Measurements from ENCODE around the gene ACR.

The ACR gene

GRCh38 chr22:50730941-50731661 lies 6.9 kb upstream of the ACR start:
- peaks cover 4 to 18% (median 11%) of the 10 kb centered on the region in 5 donors for H3K27me3 ChIP-seq (ENCODE audit: control insufficient read depth in 5 of 5, insufficient read depth in 4 of 5, low read length in 5 of 5)
- H3K9me3 ChIP-seq (ENCODE audit: control insufficient read depth in 5 of 5, low read length in 5 of 5) = no peaks in the 10 kb centered on the region
- H3K27ac ChIP-seq (ENCODE audit: low read depth, low read length) = no peak overlapping the region
- H3K9ac ChIP-seq (ENCODE audit: low read length in 5 of 5) = no peak overlapping the region
- H3K36me3 ChIP-seq (ENCODE audit: control insufficient read depth in 5 of 5, insufficient read depth in 5 of 5, low read length in 5 of 5) = peaks cover 0 to 35% (median 23%) of the 10 kb centered on the region in 5 donors
- no peak overlapping the region for H3K4me3 ChIP-seq (ENCODE audit: low read depth in 1 of 5, low read length in 5 of 5)
- peaks cover 0 to 50% (median 11%) of the 10 kb centered on the region in 5 donors for H3K4me1 ChIP-seq (ENCODE audit: control insufficient read depth in 5 of 5, insufficient read depth in 5 of 5, low read length in 5 of 5)

- no peak overlapping the region for H3K4me3 ChIP-seq (ENCODE audit: low read depth in 1 of 5, low read length in 5 of 5)
- H3K4me1 ChIP-seq (ENCODE audit: control insufficient read depth in 5 of 5, insufficient read depth in 5 of 5, low read length in 5 of 5) = peaks cover 0 to 40% (median 11%) of the 10 kb centered on the region in 5 donors
- peaks cover 0 to 26% (median 16%) of the 10 kb centered on the region in 5 donors for H3K36me3 ChIP-seq (ENCODE audit: control insufficient read depth in 5 of 5, insufficient read depth in 5 of 5, low read length in 5 of 5)
- peaks cover 4 to 18% (median 11%) of the 10 kb centered on the region in 5 donors for H3K27me3 ChIP-seq (ENCODE audit: control insufficient read depth in 5 of 5, insufficient read depth in 4 of 5, low read length in 5 of 5)
- no peak overlapping the region for H3K9ac ChIP-seq (ENCODE audit: low read length in 5 of 5)
- H3K9me3 ChIP-seq (ENCODE audit: control insufficient read depth in 5 of 5, low read length in 5 of 5) = no peaks in the 10 kb centered on the region
- H3K27ac ChIP-seq (ENCODE audit: low read depth, low read length) = no peak overlapping the region
Measured at GRCh38 chr22:50731811-50732624, 6.0 kb upstream of the ACR start.

GRCh38 chr22:50732681-50733080 lies 5.3 kb upstream of the ACR start:
- H3K36me3 ChIP-seq (ENCODE audit: control insufficient read depth in 5 of 5, insufficient read depth in 5 of 5, low read length in 5 of 5) = peaks cover 0 to 22% (median 15%) of the 10 kb centered on the region in 5 donors
- H3K4me3 ChIP-seq (ENCODE audit: low read depth in 1 of 5, low read length in 5 of 5) = no peak overlapping the region
- no peaks in the 10 kb centered on the region for H3K9me3 ChIP-seq (ENCODE audit: control insufficient read depth in 5 of 5, low read length in 5 of 5)
- peaks cover 4 to 18% (median 11%) of the 10 kb centered on the region in 5 donors for H3K27me3 ChIP-seq (ENCODE audit: control insufficient read depth in 5 of 5, insufficient read depth in 4 of 5, low read length in 5 of 5)
- no peak overlapping the region for H3K9ac ChIP-seq (ENCODE audit: low read length in 5 of 5)
- H3K4me1 ChIP-seq (ENCODE audit: control insufficient read depth in 5 of 5, insufficient read depth in 5 of 5, low read length in 5 of 5) = peaks cover 0 to 35% (median 11%) of the 10 kb centered on the region in 5 donors
- H3K27ac ChIP-seq (ENCODE audit: low read depth, low read length) = no peak overlapping the region

GRCh38 chr22:50733521-50734342 lies 4.3 kb upstream of the ACR start:
- Histone ChIP-seq H3K27me3 (ENCODE audit: control insufficient read depth in 5 of 5, insufficient read depth in 4 of 5, low read length in 5 of 5) (peaks cover 4 to 19% (median 11%) of the 10 kb centered on the region in 5 donors), H3K9ac (ENCODE audit: low read length in 5 of 5) (no peak overlapping the region)

GRCh38 chr22:50734343-50734771 lies 3.6 kb upstream of the ACR start:
- no peak overlapping the region for H3K9ac ChIP-seq (ENCODE audit: low read length in 5 of 5)
- H3K36me3 ChIP-seq (ENCODE audit: control insufficient read depth in 5 of 5, insufficient read depth in 5 of 5, low read length in 5 of 5) = peaks cover 0 to 8% (median 6%) of the 10 kb centered on the region in 5 donors
- no peaks in the 10 kb centered on the region for H3K9me3 ChIP-seq (ENCODE audit: control insufficient read depth in 5 of 5, low read length in 5 of 5)
- H3K4me1 ChIP-seq (ENCODE audit: control insufficient read depth in 5 of 5, insufficient read depth in 5 of 5, low read length in 5 of 5) = peaks cover 0 to 22% (median 11%) of the 10 kb centered on the region in 5 donors
- H3K27me3 ChIP-seq (ENCODE audit: control insufficient read depth in 5 of 5, insufficient read depth in 4 of 5, low read length in 5 of 5) = peaks cover 4 to 19% (median 13%) of the 10 kb centered on the region in 5 donors
- no peak overlapping the region for H3K4me3 ChIP-seq (ENCODE audit: low read depth in 1 of 5, low read length in 5 of 5)
- no peak overlapping the region for H3K27ac ChIP-seq (ENCODE audit: low read depth, low read length)

More at GRCh38 chr22:50733521-50734342, 4.3 kb upstream of the ACR start:
- Histone ChIP-seq H3K27ac (ENCODE audit: low read depth, low read length) (no peak overlapping the region), H3K36me3 (ENCODE audit: control insufficient read depth in 5 of 5, insufficient read depth in 5 of 5, low read length in 5 of 5) (peaks cover 0 to 12% (median 9%) of the 10 kb centered on the region in 5 donors), H3K4me3 (ENCODE audit: low read depth in 1 of 5, low read length in 5 of 5) (no peak overlapping the region), H3K4me1 (ENCODE audit: control insufficient read depth in 5 of 5, insufficient read depth in 5 of 5, low read length in 5 of 5) (peaks cover 0 to 26% (median 11%) of the 10 kb centered on the region in 5 donors), H3K9me3 (ENCODE audit: control insufficient read depth in 5 of 5, low read length in 5 of 5) (no peaks in the 10 kb centered on the region)

- Histone ChIP-seq H3K27ac (ENCODE audit: low read depth, low read length) (no peak overlapping the region), H3K36me3 (ENCODE audit: control insufficient read depth in 5 of 5, insufficient read depth in 5 of 5, low read length in 5 of 5) (peaks cover 0 to under 1% (median 0%) of the 10 kb centered on the region in 5 donors), H3K27me3 (ENCODE audit: control insufficient read depth in 5 of 5, insufficient read depth in 4 of 5, low read length in 5 of 5) (peaks cover 0 to 19% (median 12%) of the 10 kb centered on the region in 5 donors), H3K4me1 (ENCODE audit: control insufficient read depth in 5 of 5, insufficient read depth in 5 of 5, low read length in 5 of 5) (peaks cover 0 to 14% (median 7%) of the 10 kb centered on the region in 5 donors), H3K9me3 (ENCODE audit: control insufficient read depth in 5 of 5, low read length in 5 of 5) (no peaks in the 10 kb centered on the region), H3K9ac (ENCODE audit: low read length in 5 of 5) (peak overlapping the region in 1 of 5 donors; percentile 14), H3K4me3 (ENCODE audit: low read depth in 1 of 5, low read length in 5 of 5) (no peak overlapping the region)
Measured at GRCh38 chr22:50734986-50735738, 2.8 kb upstream of the ACR start.

GRCh38 chr22:50735739-50736030 lies 2.3 kb upstream of the ACR start:
- Histone ChIP-seq H3K4me1 (ENCODE audit: control insufficient read depth in 5 of 5, insufficient read depth in 5 of 5, low read length in 5 of 5) (peaks cover 0 to 13% (median 7%) of the 10 kb centered on the region in 5 donors), H3K9me3 (ENCODE audit: control insufficient read depth in 5 of 5, low read length in 5 of 5) (no peaks in the 10 kb centered on the region), H3K27me3 (ENCODE audit: control insufficient read depth in 5 of 5, insufficient read depth in 4 of 5, low read length in 5 of 5) (peaks cover 0 to 19% (median 9%) of the 10 kb centered on the region in 5 donors), H3K4me3 (ENCODE audit: low read depth in 1 of 5, low read length in 5 of 5) (no peak overlapping the region), H3K36me3 (ENCODE audit: control insufficient read depth in 5 of 5, insufficient read depth in 5 of 5, low read length in 5 of 5) (no peaks in the 10 kb centered on the region), H3K9ac (ENCODE audit: low read length in 5 of 5) (peak overlapping the region in 1 of 5 donors; percentile 14), H3K27ac (ENCODE audit: low read depth, low read length) (no peak overlapping the region)

- Histone ChIP-seq H3K9ac (ENCODE audit: low read length in 5 of 5) (no peak overlapping the region), H3K27me3 (ENCODE audit: control insufficient read depth in 5 of 5, insufficient read depth in 4 of 5, low read length in 5 of 5) (peaks cover 0 to 15% (median 7%) of the 10 kb centered on the region in 5 donors), H3K4me3 (ENCODE audit: low read depth in 1 of 5, low read length in 5 of 5) (no peak overlapping the region), H3K27ac (ENCODE audit: low read depth, low read length) (no peak overlapping the region), H3K9me3 (ENCODE audit: control insufficient read depth in 5 of 5, low read length in 5 of 5) (no peaks in the 10 kb centered on the region), H3K36me3 (ENCODE audit: control insufficient read depth in 5 of 5, insufficient read depth in 5 of 5, low read length in 5 of 5) (no peaks in the 10 kb centered on the region), H3K4me1 (ENCODE audit: control insufficient read depth in 5 of 5, insufficient read depth in 5 of 5, low read length in 5 of 5) (no peaks in the 10 kb centered on the region)
Measured at GRCh38 chr22:50738649-50739227, 734 bp downstream of the ACR start.

GRCh38 chr22:50739279-50739691 lies 1.3 kb downstream of the ACR start:
- Histone ChIP-seq H3K4me3 (ENCODE audit: low read depth in 1 of 5, low read length in 5 of 5) (no peak overlapping the region), H3K9me3 (ENCODE audit: control insufficient read depth in 5 of 5, low read length in 5 of 5) (no peaks in the 10 kb centered on the region), H3K9ac (ENCODE audit: low read length in 5 of 5) (no peak overlapping the region), H3K36me3 (ENCODE audit: control insufficient read depth in 5 of 5, insufficient read depth in 5 of 5, low read length in 5 of 5) (no peaks in the 10 kb centered on the region), H3K4me1 (ENCODE audit: control insufficient read depth in 5 of 5, insufficient read depth in 5 of 5, low read length in 5 of 5) (no peaks in the 10 kb centered on the region), H3K27ac (ENCODE audit: low read depth, low read length) (no peak overlapping the region), H3K27me3 (ENCODE audit: control insufficient read depth in 5 of 5, insufficient read depth in 4 of 5, low read length in 5 of 5) (peaks cover 0 to 10% (median 1%) of the 10 kb centered on the region in 5 donors)
